ENCODE measurements around the gene NR0B2.
A peak's percentile ranks its signal among the peaks of the same experiment; 100 is the strongest.
"Not testable (repeated sequence)": the region's sequence is repeated elsewhere in the genome, so short reads cannot be mapped to it uniquely, and the experiment has no call there.

Gene NR0B2

GRCh38 chr1:26881611-26882010, 32.2 kb downstream of the NR0B2 start:
- not testable (repeated sequence) for H3K9me3 ChIP-seq (ENCODE audit: low read length); H3K9ac ChIP-seq (ENCODE audit: low read length); H3K27ac ChIP-seq (ENCODE audit: low read depth, low read length); H3K27me3 ChIP-seq (ENCODE audit: control insufficient read depth in 1 of 2, insufficient read depth in 2 of 2, low read length in 2 of 2); H3K4me3 ChIP-seq (ENCODE audit: low read depth in 1 of 2, low read length in 2 of 2); H3K4me1 ChIP-seq (ENCODE audit: insufficient read depth, low read length)
- H3K36me3 ChIP-seq (ENCODE audit: insufficient read depth, low read length), result peaks cover 65% of the 10 kb centered on the region

- H3K9ac ChIP-seq (ENCODE audit: low read length), result no peak overlapping the region
- H3K36me3 ChIP-seq (ENCODE audit: insufficient read depth, low read length), result peaks cover 53% of the 10 kb centered on the region
- no peaks in the 10 kb centered on the region for H3K4me1 ChIP-seq (ENCODE audit: insufficient read depth, low read length)
Measured at GRCh38 chr1:26879793-26880192, 34.0 kb downstream of the NR0B2 start.

GRCh38 chr1:26877326-26877725, 36.4 kb downstream of the NR0B2 start:
- H3K9ac ChIP-seq (ENCODE audit: low read length), result no peak overlapping the region

More at GRCh38 chr1:26879793-26880192, 34.0 kb downstream of the NR0B2 start:
- H3K4me3 ChIP-seq (ENCODE audit: low read depth in 1 of 2, low read length in 2 of 2), result no peak overlapping the region
- no peaks in the 10 kb centered on the region for H3K9me3 ChIP-seq (ENCODE audit: low read length)
- H3K27ac ChIP-seq (ENCODE audit: low read depth, low read length), result no peak overlapping the region
- no peaks in the 10 kb centered on the region for H3K27me3 ChIP-seq (ENCODE audit: control insufficient read depth in 1 of 2, insufficient read depth in 2 of 2, low read length in 2 of 2)

GRCh38 chr1:26874896-26875295, 38.9 kb downstream of the NR0B2 start:
- H3K27me3 ChIP-seq (ENCODE audit: control insufficient read depth in 1 of 2, insufficient read depth in 2 of 2, low read length in 2 of 2), result no peaks in the 10 kb centered on the region
- no peaks in the 10 kb centered on the region for H3K9me3 ChIP-seq (ENCODE audit: low read length)
- H3K27ac ChIP-seq (ENCODE audit: low read depth, low read length), result no peak overlapping the region
- peaks cover 20% of the 10 kb centered on the region for H3K36me3 ChIP-seq (ENCODE audit: insufficient read depth, low read length)
- no peak overlapping the region for H3K4me3 ChIP-seq (ENCODE audit: low read depth in 1 of 2, low read length in 2 of 2)
- H3K9ac ChIP-seq (ENCODE audit: low read length), result no peak overlapping the region
- no peaks in the 10 kb centered on the region for H3K4me1 ChIP-seq (ENCODE audit: insufficient read depth, low read length)

More at GRCh38 chr1:26877326-26877725, 36.4 kb downstream of the NR0B2 start:
- H3K4me3 ChIP-seq (ENCODE audit: low read depth in 1 of 2, low read length in 2 of 2), result no peak overlapping the region
- peaks cover 30% of the 10 kb centered on the region for H3K36me3 ChIP-seq (ENCODE audit: insufficient read depth, low read length)
- H3K27me3 ChIP-seq (ENCODE audit: control insufficient read depth in 1 of 2, insufficient read depth in 2 of 2, low read length in 2 of 2), result no peaks in the 10 kb centered on the region
- H3K9me3 ChIP-seq (ENCODE audit: low read length), result no peaks in the 10 kb centered on the region
- H3K27ac ChIP-seq (ENCODE audit: low read depth, low read length), result no peak overlapping the region
- H3K4me1 ChIP-seq (ENCODE audit: insufficient read depth, low read length), result no peaks in the 10 kb centered on the region

GRCh38 chr1:26873097-26873496, 40.7 kb downstream of the NR0B2 start:
- H3K36me3 ChIP-seq (ENCODE audit: insufficient read depth, low read length); H3K9me3 ChIP-seq (ENCODE audit: low read length); H3K27ac ChIP-seq (ENCODE audit: low read depth, low read length); H3K9ac ChIP-seq (ENCODE audit: low read length); H3K4me1 ChIP-seq (ENCODE audit: insufficient read depth, low read length); H3K27me3 ChIP-seq (ENCODE audit: control insufficient read depth in 1 of 2, insufficient read depth in 2 of 2, low read length in 2 of 2); H3K4me3 ChIP-seq (ENCODE audit: low read depth in 1 of 2, low read length in 2 of 2): not testable (repeated sequence)

- Histone ChIP-seq H3K4me3 (ENCODE audit: low read depth in 1 of 2, low read length in 2 of 2) (peak overlapping the region; percentile 70 to 95), H3K27me3 (ENCODE audit: control insufficient read depth in 1 of 2, insufficient read depth in 2 of 2, low read length in 2 of 2) (no peaks in the 10 kb centered on the region), H3K36me3 (ENCODE audit: insufficient read depth, low read length) (no peaks in the 10 kb centered on the region), H3K27ac (ENCODE audit: low read depth, low read length) (peak overlapping the region; percentile 93), H3K4me1 (ENCODE audit: insufficient read depth, low read length) (peaks cover 8% of the 10 kb centered on the region), H3K9ac (ENCODE audit: low read length) (peak overlapping the region; percentile 70), H3K9me3 (ENCODE audit: low read length) (no peaks in the 10 kb centered on the region)
Measured at GRCh38 chr1:26864610-26865480, 48.9 kb downstream of the NR0B2 start.

- Histone ChIP-seq H3K27me3 (ENCODE audit: control insufficient read depth in 1 of 2, insufficient read depth in 2 of 2, low read length in 2 of 2) (no peaks in the 10 kb centered on the region), H3K36me3 (ENCODE audit: insufficient read depth, low read length) (no peaks in the 10 kb centered on the region), H3K9ac (ENCODE audit: low read length) (no peak overlapping the region), H3K27ac (ENCODE audit: low read depth, low read length) (peak overlapping the region; percentile 93), H3K9me3 (ENCODE audit: low read length) (no peaks in the 10 kb centered on the region), H3K4me3 (ENCODE audit: low read depth in 1 of 2, low read length in 2 of 2) (peak overlapping the region; percentile 70 to 95), H3K4me1 (ENCODE audit: insufficient read depth, low read length) (peaks cover 13% of the 10 kb centered on the region)
Measured at GRCh38 chr1:26863685-26864077, 50.1 kb downstream of the NR0B2 start.

GRCh38 chr1:26862781-26863684, 50.7 kb downstream of the NR0B2 start, which contains the start of gene SFN:
Gene SFN, plus strand, starts transcription at chr1:26863149. Its CDS starts 64 bp downstream, at chr1:26863213.
- Histone ChIP-seq H3K4me3 (ENCODE audit: low read depth in 1 of 2, low read length in 2 of 2) (peak within 1 kb of the TSS; percentile 70 to 95), H3K4me1 (ENCODE audit: insufficient read depth, low read length) (peaks cover 19% of the 10 kb centered on the region), H3K27ac (ENCODE audit: low read depth, low read length) (peak within 1 kb of the TSS; percentile 93), H3K27me3 (ENCODE audit: control insufficient read depth in 1 of 2, insufficient read depth in 2 of 2, low read length in 2 of 2) (no peaks in the 10 kb centered on the region), H3K9me3 (ENCODE audit: low read length) (no peaks in the 10 kb centered on the region), H3K9ac (ENCODE audit: low read length) (no peak within 1 kb of the TSS), H3K36me3 (ENCODE audit: insufficient read depth, low read length) (no peaks in the 10 kb centered on the region)

- peaks cover 19% of the 10 kb centered on the region for H3K4me1 ChIP-seq (ENCODE audit: insufficient read depth, low read length)
- no peaks in the 10 kb centered on the region for H3K27me3 ChIP-seq (ENCODE audit: control insufficient read depth in 1 of 2, insufficient read depth in 2 of 2, low read length in 2 of 2)
- no peaks in the 10 kb centered on the region for H3K9me3 ChIP-seq (ENCODE audit: low read length)
- H3K27ac ChIP-seq (ENCODE audit: low read depth, low read length), result no peak overlapping the region
- H3K9ac ChIP-seq (ENCODE audit: low read length), result no peak overlapping the region
- H3K36me3 ChIP-seq (ENCODE audit: insufficient read depth, low read length), result no peaks in the 10 kb centered on the region
- no peak overlapping the region for H3K4me3 ChIP-seq (ENCODE audit: low read depth in 1 of 2, low read length in 2 of 2)
Measured at GRCh38 chr1:26861889-26862378, 51.8 kb downstream of the NR0B2 start.

Measured in muscle layer of colon (tissue), 2 donors.